B cell (primary cell): ENCODE measurements around the gene ANKRD13C. TPM values are rescaled to one million over a fixed set of nuclear protein-coding genes. Genes with fewer than 3 reads are reported as not detected.
"Not testable (repeated sequence)": the region's sequence is repeated elsewhere in the genome, so short reads cannot be mapped to it uniquely, and the experiment has no call there.

ENCODE experiments used
- ATAC-seq: fragments of 200-7000 bp; cut with Tn5 transposase; one replicate; pipeline ENCODE4 v1.10.0; 2021; ENCODE audit warnings: low read depth, mild to moderate bottlenecking, moderate number of reproducible peaks, moderate library complexity
- CTCF ChIA-PET: fragments of 350-600 bp; sonication (Branson Sonifier 250); formaldehyde crosslinking; loops from one replicate; lab custom pipeline; 2021; ENCODE audit warnings: antibody characterized with exemption, inconsistent platforms; lab: Charles Lee
- POLR2A ChIA-PET: fragments of 350-600 bp; sonication (Branson Sonifier 250); formaldehyde crosslinking; loops from one replicate; lab custom pipeline; 2021; ENCODE audit warnings: antibody characterized with exemption; lab: Charles Lee
- DNase-seq: peaks from one replicate; pipeline ENCODE4 v3.0.0; 2013
- H2AFZ ChIP-seq: 2 replicates; pipeline ENCODE4 v1.6.1; 2012; ENCODE audit warnings: mild to moderate bottlenecking, low read depth, low read length; ENCODE audit not compliant: insufficient read depth, poor library complexity, severe bottlenecking
- H3K27ac ChIP-seq, 2 donors: 1 replicate in 1 of 2; 2 replicates in 1 of 2; pipeline ENCODE4 v1.5.1; 2012 to 2013; ENCODE audit warnings: low read length in 2 of 2, mild to moderate bottlenecking in 2 of 2, moderate library complexity in 1 of 2
- H3K27me3 ChIP-seq, 4 experiments: fragments of 200-600 bp in 1 of 4; sonication (generic) in 1 of 4; replicated peaks in 1 of 4; 1 replicate in 2 of 4; 2 replicates in 2 of 4; pipeline versions ENCODE4 v1.6.1 to v1.7.0; 2013 to 2016; ENCODE audit warnings: low read length in 3 of 4, mild to moderate bottlenecking in 2 of 4, mixed read lengths in 1 of 4, moderate library complexity in 1 of 4; ENCODE audit not compliant: insufficient read depth in 4 of 4, control insufficient read depth in 3 of 4; ENCODE audit errors: control extremely low read depth in 1 of 4
- H3K36me3 ChIP-seq, 2 experiments: replicated peaks in 1 of 2; 1 replicate in 1 of 2; 2 replicates in 1 of 2; pipeline versions ENCODE4 v1.6.1 to v1.7.1; 2013; ENCODE audit warnings: low read length in 1 of 2; ENCODE audit not compliant: insufficient read depth in 2 of 2, control insufficient read depth in 1 of 2; ENCODE audit errors: control extremely low read depth in 1 of 2, extremely low read depth in 1 of 2
- H3K4me1 ChIP-seq, 2 donors: fragments of 200-600 bp in 1 of 2; sonication (generic) in 1 of 2; 1 replicate in 1 of 2; 2 replicates in 1 of 2; pipeline versions ENCODE4 v1.5.1 to v1.6.1; 2013 to 2017; ENCODE audit warnings: low read length in 2 of 2; ENCODE audit not compliant: control insufficient read depth in 2 of 2, insufficient read depth in 2 of 2
- H3K4me2 ChIP-seq: replicated peaks from 2 replicates; pipeline ENCODE3; 2012; ENCODE audit warnings: mild to moderate bottlenecking, low read depth, low read length; ENCODE audit not compliant: poor library complexity, severe bottlenecking
- H3K4me3 ChIP-seq, 5 experiments: fragments of 200-600 bp in 1 of 5; sonication (generic) in 1 of 5; 1 replicate in 3 of 5; 2 replicates in 2 of 5; pipeline versions ENCODE4 v1.5.1 to v1.7.0; 2011 to 2016; ENCODE audit warnings: low read length in 4 of 5, mild to moderate bottlenecking in 4 of 5, low read depth in 2 of 5, control low read depth in 1 of 5, moderate library complexity in 1 of 5; ENCODE audit not compliant: insufficient read depth in 1 of 5; ENCODE audit errors: control extremely low read depth in 1 of 5, extremely low read depth in 1 of 5
- H3K79me2 ChIP-seq: fragments of 200-600 bp; sonication (generic); one replicate; pipeline ENCODE4 v1.6.0; 2016; ENCODE audit warnings: low read length; ENCODE audit not compliant: control insufficient read depth, insufficient read depth
- H3K9ac ChIP-seq: fragments of 200-600 bp; sonication (generic); 2 replicates; pipeline ENCODE4 v1.6.1; 2017; ENCODE audit warnings: mild to moderate bottlenecking, low read length, moderate library complexity
- H3K9me3 ChIP-seq, 3 donors: one replicate each; pipeline versions ENCODE4 v1.6.1 to v1.7.1; 2013; ENCODE audit warnings: low read length in 2 of 3; ENCODE audit not compliant: control insufficient read depth in 2 of 3, insufficient read depth in 1 of 3; ENCODE audit errors: control extremely low read depth in 1 of 3
- H4K20me1 ChIP-seq: 2 replicates; pipeline ENCODE4 v1.6.0; 2012; ENCODE audit warnings: mild to moderate bottlenecking, low read length; ENCODE audit not compliant: insufficient read depth, control insufficient read depth, poor library complexity, severe bottlenecking
- H3K27ac Mint-ChIP-seq: one replicate; pipeline ENCODE4 v1.8.0; 2021; ENCODE audit warnings: mixed read lengths
- H3K27me3 Mint-ChIP-seq: one replicate; pipeline ENCODE4 v1.8.0; 2021; ENCODE audit warnings: mixed read lengths
- H3K4me1 Mint-ChIP-seq: one replicate; pipeline ENCODE4 v1.8.0; 2021; ENCODE audit warnings: mixed read lengths
- H3K4me3 Mint-ChIP-seq: one replicate; pipeline ENCODE4 v1.8.0; 2021; ENCODE audit warnings: mixed read lengths
- H3K9me3 Mint-ChIP-seq: one replicate; pipeline ENCODE4 v1.8.0; 2022; ENCODE audit warnings: mixed read lengths; ENCODE audit not compliant: insufficient read depth
- CTCF ChIP-seq: fragments of 200-600 bp; IDR thresholded peaks from one replicate; pipeline ENCODE4 v1.8.0; 2022; ENCODE audit warnings: antibody characterized with exemption, mild to moderate bottlenecking
- EZH2 ChIP-seq: IDR thresholded peaks from 2 replicates; pipeline ENCODE4 v1.6.1; 2012; ENCODE audit warnings: borderline replicate concordance, low read depth, mild to moderate bottlenecking, moderate library complexity, low read length; ENCODE audit not compliant: insufficient read depth, poor library complexity, severe bottlenecking
- WGBS: methylation state at CpG from one replicate; pipeline ENCODE4 v1.1.5; 2013; ENCODE audit warnings: missing lambda C conversion rate; ENCODE audit not compliant: insufficient coverage; 5-methylcytosine and 5-hydroxymethylcytosine counted together
- intact Hi-C: fragments of 100-400 bp; cut with micrococcal nuclease; formaldehyde crosslinking; loops from one replicate; pipeline ENCODE4 v1.10.0; 2022
- polyA plus RNA-seq: library from polyadenylated mRNA; depleted of rRNA; stranded (reverse); fragments of >200 nt; gene quantifications from 2 replicates; pipeline ENCODE4 v1.2.3, GENCODE V29; 2012
- total RNA-seq, 2 donors: library from RNA; stranded (reverse); fragments of 120-200 nt in 1 of 2; gene quantifications; 1 replicate in 1 of 2; 2 replicates in 1 of 2; pipeline versions ENCODE4 v1.2.3 to v1.2.4, GENCODE V29; 2013 to 2022

The ANKRD13C gene
- total and polyA plus RNA-seq, 2 donors (not counting 1 experiment from before 2014, with no cell fraction given) = 7.9 to 29.9 TPM

GRCh38 chr1:70382682-70383081 lies 28.2 kb upstream of the ANKRD13C start:
- ChIA-PET POLR2A (no interaction called here), CTCF (no interaction called here)
- Histone ChIP-seq H3K4me2 (no peak overlapping the region), H3K9me3 (no peaks in the 10 kb centered on the region), H4K20me1 (no peaks in the 10 kb centered on the region), H3K36me3 (no peaks in the 10 kb centered on the region), H3K27ac (no peak overlapping the region), H3K27me3 (no peaks in the 10 kb centered on the region), H2AFZ (no peak overlapping the region), H3K4me3 (no peak overlapping the region), H3K9ac (no peak overlapping the region), H3K79me2 (no peaks in the 10 kb centered on the region), H3K4me1 (no peaks in the 10 kb centered on the region)
- H3K27ac Mint-ChIP-seq = no peak overlapping the region
- H3K4me3 Mint-ChIP-seq = no peak overlapping the region
- ATAC-seq = no peak
- no peak for DNase-seq
- no peaks in the 10 kb centered on the region for H3K4me1 Mint-ChIP-seq
- intact Hi-C loops = no loop called here
- TF ChIP-seq EZH2 = no peak
- no peak for TF ChIP-seq CTCF
- peaks cover 8% of the 10 kb centered on the region for H3K27me3 Mint-ChIP-seq
- H3K9me3 Mint-ChIP-seq = no peaks in the 10 kb centered on the region

DNA sequence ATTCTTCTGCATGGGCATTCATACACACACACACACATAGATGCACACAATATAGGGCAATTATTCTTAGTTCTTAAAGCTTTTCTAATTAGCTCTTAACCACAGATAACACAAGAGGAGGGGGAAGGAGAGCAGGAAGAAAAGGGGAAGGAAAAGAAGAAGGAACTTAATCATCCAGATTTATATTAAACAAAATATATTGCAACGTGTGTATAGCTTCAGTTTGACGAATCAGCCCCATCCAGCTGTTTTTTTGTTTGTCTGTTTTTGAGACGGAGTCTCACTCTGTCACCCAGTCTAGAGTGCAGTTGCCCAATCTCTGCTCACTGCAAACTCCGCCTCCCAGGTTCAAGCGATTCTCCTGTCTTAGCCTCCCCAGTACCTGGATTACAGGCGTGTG lies 21.7 kb upstream of the ANKRD13C start:
- intact Hi-C loops = no loop called here
- Histone ChIP-seq H3K4me2 (no peak overlapping the region), H3K4me1 (no peaks in the 10 kb centered on the region), H3K27ac (no peak overlapping the region), H3K4me3 (no peak overlapping the region), H3K36me3 (no peaks in the 10 kb centered on the region), H3K27me3 (no peaks in the 10 kb centered on the region), H3K9me3 (no peaks in the 10 kb centered on the region), H3K79me2 (no peaks in the 10 kb centered on the region), H3K9ac (no peak overlapping the region), H4K20me1 (no peaks in the 10 kb centered on the region), H2AFZ (no peak overlapping the region)
- Mint-ChIP-seq H3K9me3 (no peaks in the 10 kb centered on the region), H3K27me3 (no peaks in the 10 kb centered on the region), H3K27ac (no peak overlapping the region), H3K4me3 (no peak overlapping the region), H3K4me1 (no peaks in the 10 kb centered on the region)
- DNase-seq (no peak), ATAC-seq (no peak)
- ChIA-PET CTCF (no interaction called here), POLR2A (no interaction called here)
- 74% methylated on average over 5 of the region's 6 CpGs for WGBS
- TF ChIP-seq CTCF (no peak), EZH2 (no peak)

DNA sequence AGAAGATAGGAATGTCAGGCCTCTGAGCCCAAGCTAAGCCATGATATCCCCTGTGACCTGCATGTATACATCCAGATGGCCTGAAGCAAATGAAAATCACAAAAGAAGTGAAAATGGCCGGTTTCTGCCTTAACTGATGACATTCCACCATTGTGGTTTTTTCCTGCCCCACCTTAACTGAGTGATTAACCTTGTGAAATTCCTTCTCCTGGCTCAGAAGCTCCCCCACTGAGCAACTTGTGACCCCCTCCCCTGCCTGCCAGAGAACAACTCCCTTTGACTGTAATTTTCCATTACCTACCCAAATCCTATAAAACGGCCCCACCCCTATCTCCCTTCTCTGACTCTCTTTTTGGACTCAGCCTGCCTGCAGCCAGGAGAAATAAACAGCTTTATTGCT lies 19.1 kb upstream of the ANKRD13C start:
- H3K27ac ChIP-seq, ATAC-seq, POLR2A ChIA-PET, H3K9ac ChIP-seq, H3K79me2 ChIP-seq, H3K27me3 Mint-ChIP-seq, H3K4me2 ChIP-seq, H3K27ac Mint-ChIP-seq, CTCF ChIA-PET, H4K20me1 ChIP-seq, intact Hi-C loops, H3K9me3 Mint-ChIP-seq, H3K4me3 Mint-ChIP-seq, H2AFZ ChIP-seq, H3K4me1 ChIP-seq, DNase-seq, H3K27me3 ChIP-seq, H3K4me3 ChIP-seq, H3K36me3 ChIP-seq, H3K4me1 Mint-ChIP-seq, H3K9me3 ChIP-seq: not testable (repeated sequence)
- 94% methylated on average over 1 of the region's 2 CpGs for WGBS
